Endothelial cell of umbilical vein (primary cell): ENCODE results near the gene MED17. TPM values are rescaled to one million over a fixed set of nuclear protein-coding genes. Genes with fewer than 3 reads are reported as not detected.

Experiments
- BruUV-seq: library from RNA; stranded (reverse); fragments of 400-500 nt; replicated peaks from 2 replicates; lab custom pipeline; 2021; lab: Mats Ljungman, UMichigan
- CTCF ChIA-PET: fragments of 300-600, 350-600 bp; sonication (Branson Sonifier 250); formaldehyde crosslinking; loops from one replicate; lab custom pipeline; 2021; ENCODE audit warnings: antibody characterized with exemption, inconsistent platforms; lab: Charles Lee
- POLR2A ChIA-PET: fragments of 300-600, 350-600 bp; sonication (Branson Sonifier 250); formaldehyde crosslinking; loops from one replicate; lab custom pipeline; 2021; ENCODE audit warnings: antibody characterized with exemption, inconsistent platforms; lab: Charles Lee
- DNase-seq: peaks from one replicate; pipeline ENCODE4 v3.0.0-alpha.2; 2011; ENCODE audit warnings: low read depth, low spot score
- FAIRE-seq: peaks from 2 replicates; lab custom pipeline; 2011; peaks lifted over from hg19 to GRCh38; lab: Jason Lieb, UNC
- H2AFZ ChIP-seq: 2 replicates; pipeline ENCODE4 v1.6.0; 2012; ENCODE audit warnings: low read depth, low read length, control low read depth, inconsistent platforms
- H3K27ac ChIP-seq: 2 replicates; pipeline ENCODE4 v1.5.1; 2011; ENCODE audit warnings: low read depth, mild to moderate bottlenecking, control low read depth, low read length, moderate library complexity; ENCODE audit not compliant: insufficient read depth
- H3K27me3 ChIP-seq, 2 experiments: 2 replicates each; pipeline versions ENCODE4 v1.6.0 to v1.6.1; 2011; ENCODE audit warnings: low read length in 2 of 2, mixed read lengths in 1 of 2; ENCODE audit not compliant: control insufficient read depth in 2 of 2, insufficient read depth in 2 of 2
- H3K36me3 ChIP-seq, 2 experiments: 2 replicates in 1 of 2; 3 replicates in 1 of 2; pipeline ENCODE4 v1.5.1; 2011; ENCODE audit warnings: low read length in 2 of 2, mild to moderate bottlenecking in 1 of 2, moderate library complexity in 1 of 2; ENCODE audit not compliant: control insufficient read depth in 2 of 2, insufficient read depth in 2 of 2; ENCODE audit errors: extremely low read depth in 1 of 2
- H3K4me1 ChIP-seq: 3 replicates; pipeline ENCODE4 v1.5.1; 2011; ENCODE audit warnings: mild to moderate bottlenecking, low read length; ENCODE audit not compliant: control insufficient read depth, insufficient read depth; ENCODE audit errors: extremely low read depth
- H3K4me2 ChIP-seq: 2 replicates; pipeline ENCODE4 v1.6.1; 2011; ENCODE audit warnings: low read length, control low read depth, mixed read lengths; ENCODE audit not compliant: insufficient read depth
- H3K4me3 ChIP-seq, 3 experiments: fragments of 200-600 bp in 1 of 3; sonication (generic), shearing (Covaris generic) in 1 of 3; replicated peaks in 1 of 3; 2 replicates each; pipeline ENCODE4 v1.5.1; 2011 to 2016; ENCODE audit warnings: control low read depth in 3 of 3, low read length in 3 of 3, mild to moderate bottlenecking in 2 of 3, inconsistent platforms in 1 of 3, low read depth in 1 of 3, moderate library complexity in 1 of 3; ENCODE audit not compliant: insufficient read depth in 1 of 3
- H3K79me2 ChIP-seq: 2 replicates; pipeline ENCODE4 v1.6.0; 2012; ENCODE audit warnings: low read length, inconsistent platforms; ENCODE audit not compliant: control insufficient read depth, insufficient read depth
- H3K9ac ChIP-seq: replicated peaks from 2 replicates; pipeline ENCODE3; 2011; ENCODE audit warnings: low read length, control low read depth; ENCODE audit not compliant: insufficient read depth; ENCODE audit errors: extremely low read depth
- H3K9me1 ChIP-seq: replicated peaks from 3 replicates; pipeline ENCODE4 v1.6.0; 2011; ENCODE audit warnings: mild to moderate bottlenecking, low read length; ENCODE audit not compliant: control insufficient read depth, insufficient read depth; ENCODE audit errors: extremely low read depth
- H3K9me3 ChIP-seq: replicated peaks from 2 replicates; pipeline ENCODE4 v1.5.1; 2012; ENCODE audit warnings: low read length, inconsistent platforms; ENCODE audit not compliant: control insufficient read depth, insufficient read depth
- H4K20me1 ChIP-seq: replicated peaks from 2 replicates; pipeline ENCODE3; 2011; ENCODE audit warnings: mild to moderate bottlenecking, low read length; ENCODE audit not compliant: control insufficient read depth, insufficient read depth; ENCODE audit errors: extremely low read depth
- CTCF ChIP-seq, 2 donors: IDR thresholded peaks; 1 replicate in 1 of 2; 2 replicates in 1 of 2; pipeline ENCODE4 v1.5.1; 2011; ENCODE audit warnings: low read length in 2 of 2, mild to moderate bottlenecking in 2 of 2, moderate library complexity in 2 of 2, control low read depth in 1 of 2, inconsistent platforms in 1 of 2, low read depth in 1 of 2; ENCODE audit not compliant: insufficient read depth in 1 of 2; ENCODE audit errors: extremely low read depth in 1 of 2
- EZH2 ChIP-seq: IDR thresholded peaks from 2 replicates; pipeline ENCODE4 v1.6.1; 2012; ENCODE audit warnings: borderline replicate concordance, low read depth, mild to moderate bottlenecking, moderate library complexity, low read length, inconsistent platforms; ENCODE audit not compliant: severe bottlenecking
- FOS ChIP-seq: IDR thresholded peaks from 2 replicates; pipeline ENCODE4 v1.6.1; 2011; ENCODE audit warnings: mild to moderate bottlenecking, low read length, moderate library complexity, borderline replicate concordance; ENCODE audit not compliant: insufficient read depth
- GATA2 ChIP-seq: IDR thresholded peaks from 2 replicates; pipeline ENCODE4 v1.7.0; 2011; ENCODE audit warnings: low read depth, mild to moderate bottlenecking, moderate library complexity, mixed read lengths, low read length; ENCODE audit not compliant: insufficient read length, insufficient read depth
- JUN ChIP-seq: IDR thresholded peaks from 2 replicates; pipeline ENCODE4 v1.6.1; 2011; ENCODE audit warnings: borderline replicate concordance, low read depth; ENCODE audit not compliant: insufficient read length, insufficient read depth
- MAX ChIP-seq: IDR thresholded peaks from 2 replicates; pipeline ENCODE4 v1.6.1; 2011; ENCODE audit not compliant: insufficient read depth, insufficient read length
- MYC ChIP-seq: IDR thresholded peaks from one replicate; pipeline ENCODE4 v1.6.1; 2011; ENCODE audit warnings: mild to moderate bottlenecking, low read depth, low read length
- POLR2A ChIP-seq: IDR thresholded peaks from 2 replicates; pipeline ENCODE4 v1.6.1; 2012; ENCODE audit warnings: low read depth, mild to moderate bottlenecking, control low read depth, low read length
- POLR2AphosphoS5 ChIP-seq: IDR thresholded peaks from 2 replicates; pipeline ENCODE4 v1.6.1; 2012; ENCODE audit warnings: low read depth, mild to moderate bottlenecking, control low read depth, low read length, moderate library complexity; ENCODE audit not compliant: insufficient read depth
- dilution Hi-C: fragments of 300-500 bp; cut with MboI; formaldehyde crosslinking; loops from one replicate; pipeline ENCODE4 v1.15.0; 2019; ENCODE audit warnings: low sequenced_read_pairs; ENCODE audit not compliant: extremely low pct_ligation_motif_present
- intact Hi-C: fragments of 100-400 bp; cut with micrococcal nuclease; formaldehyde crosslinking; loops from one replicate; pipeline ENCODE4 v1.10.0; 2022
- polyA plus RNA-seq, 4 experiments: library from polyadenylated mRNA; depleted of rRNA in 3 of 4; stranded (reverse) in 3 of 4; unstranded in 1 of 4; fragments of >200 nt; gene quantifications; 2 replicates each; pipeline versions ENCODE4 v1.2.1 to v1.2.3, GENCODE V29; 2011 to 2012; ENCODE audit warnings: missing spikeins in 1 of 4
- total RNA-seq: library from RNA; stranded (reverse); gene quantifications from 2 replicates; pipeline ENCODE4 v1.2.3, GENCODE V29; 2021

The MED17 gene
- total and polyA plus RNA-seq, 2 donors (not counting 3 experiments of a cell fraction or from before 2014, with no cell fraction given), result 11.3 to 40.6 TPM

- no peaks in the 10 kb centered on the region for H3K9me1 ChIP-seq
- DNase-seq (no peak), FAIRE-seq (no peak)
- ChIA-PET POLR2A (no interaction called here), CTCF (interaction anchor here (0.5 to 1.7 kb wide), 3 partner anchors 11 to 76 kb away, joined by 3 to 4 read pairs (median 4); no protein-coding TSS in a partner anchor)
- H3K36me3 ChIP-seq, result peaks cover 0 to 2% of the 10 kb centered on the region in 2 experiments
- H3K27me3 ChIP-seq, result no peaks in the 10 kb centered on the region
- H3K27ac ChIP-seq, result no peak overlapping the region
- no peaks in the 10 kb centered on the region for H3K9me3 ChIP-seq
- no peak overlapping the region for H3K4me2 ChIP-seq
- no TSS peak for BruUV-seq
- H3K4me3 ChIP-seq, result no peak overlapping the region
- H2AFZ ChIP-seq, result no peak overlapping the region
- no peak overlapping the region for H3K9ac ChIP-seq
- no peaks in the 10 kb centered on the region for H4K20me1 ChIP-seq
- H3K4me1 ChIP-seq, result no peaks in the 10 kb centered on the region
- dilution Hi-C loops, result no loop called here
- TF ChIP-seq GATA2, result no peak
- TF ChIP-seq POLR2A, result no peak
- no peak for TF ChIP-seq MYC
- TF ChIP-seq CTCF (IDR thresholded peaks at IDR 0.05; ENCODE audit: extremely low read depth in 1 of 2, insufficient read depth in 1 of 2, low read depth in 1 of 2, low read length in 2 of 2), result no peak
- TF ChIP-seq FOS, result no peak
- TF ChIP-seq EZH2, result no peak
- no peak for TF ChIP-seq POLR2AphosphoS5
- no peak for TF ChIP-seq JUN
- no peak for TF ChIP-seq MAX
- no peaks in the 10 kb centered on the region for H3K79me2 ChIP-seq
- intact Hi-C loops, result no loop called here
Observed at GRCh38 chr11:93817426-93818348, 33.6 kb downstream of the MED17 start.
